A549 (cell line): ENCODE results near the gene PFN3. TPM values are rescaled to one million over a fixed set of nuclear protein-coding genes. Genes with fewer than 3 reads are reported as not detected.

Experiments
- ATAC-seq, 2 experiments: fragments of 200-7000 bp in 1 of 2; fragments of >200 bp in 1 of 2; cut with Nextera tagmentation in 1 of 2; cut with Tn5 transposase in 1 of 2; 3 replicates each; pipeline versions ENCODE4 v1.8.0 to v1.9.1; 2018 to 2020; ENCODE audit warnings: mild to moderate bottlenecking in 1 of 2, moderate library complexity in 1 of 2
- CTCF ChIA-PET: fragments of 300-600 bp; sonication (Branson Sonifier 250); formaldehyde crosslinking; extraction: SDS; loops from one replicate; lab custom pipeline; 2021; ENCODE audit warnings: antibody characterized with exemption, inconsistent platforms; lab: Yijun Ruan, JAX
- POLR2A ChIA-PET: fragments of 350-600 bp; formaldehyde crosslinking; extraction: SDS; loops from one replicate; lab custom pipeline; 2021; ENCODE audit warnings: antibody characterized with exemption, inconsistent platforms; lab: Yijun Ruan, JAX
- DNase-seq, 2 experiments: peaks; one replicate each; pipeline versions ENCODE4 v3.0.0 to v3.0.0-alpha.2; 2011 to 2016; ENCODE audit warnings: low read depth in 1 of 2, low spot score in 1 of 2
- FAIRE-seq: peaks from 2 replicates; lab custom pipeline; 2011; peaks lifted over from hg19 to GRCh38; lab: Jason Lieb, UNC
- H3K27ac ChIP-seq, 2 experiments: fragments of >200 bp; sonication (Bioruptor Twin); formaldehyde crosslinking; 3 replicates each; pipeline ENCODE4 v1.5.1; 2016 to 2017
- H3K4me1 ChIP-seq: fragments of >200 bp; sonication (Bioruptor Twin); formaldehyde crosslinking; 3 replicates; pipeline ENCODE4 v1.6.1; 2016
- H3K4me2 ChIP-seq: fragments of >200 bp; sonication (Bioruptor Twin); formaldehyde crosslinking; 3 replicates; pipeline ENCODE4 v1.6.1; 2016
- H3K4me3 ChIP-seq: fragments of >200 bp; sonication (Bioruptor Twin); formaldehyde crosslinking; 3 replicates; pipeline ENCODE4 v1.5.1; 2016
- H3K9me3 ChIP-seq: fragments of >200 bp; sonication (Bioruptor Twin); formaldehyde crosslinking; 3 replicates; pipeline ENCODE4 v1.6.1; 2016
- BHLHE40 ChIP-seq: IDR thresholded peaks from 2 replicates; pipeline ENCODE4 v1.6.1; 2012; ENCODE audit warnings: low read depth, low read length, inconsistent platforms
- CTCF ChIP-seq: fragments of >200 bp; sonication (Bioruptor Twin); formaldehyde crosslinking; IDR thresholded peaks from 3 replicates; pipeline ENCODE4 v1.5.1; 2016
- E2F6 ChIP-seq: IDR thresholded peaks from 2 replicates; pipeline ENCODE4 v1.6.1; 2012; ENCODE audit warnings: low read depth, borderline replicate concordance
- ESRRA ChIP-seq: fragments of 150-350 bp; IDR thresholded peaks from 2 replicates; pipeline ENCODE4 v1.6.1; 2014; ENCODE audit warnings: mild to moderate bottlenecking, low read length, borderline replicate concordance
- FOSB ChIP-seq: fragments of 250-450 bp; sonication (Bioruptor Pico); IDR thresholded peaks from 2 replicates; pipeline ENCODE4 v1.5.0; 2020; ENCODE audit warnings: mild to moderate bottlenecking, moderate library complexity
- GATA3 ChIP-seq: IDR thresholded peaks from 2 replicates; pipeline ENCODE4 v1.6.1; 2012; ENCODE audit warnings: borderline replicate concordance
- HDAC2 ChIP-seq: fragments of 200-600 bp; sonication (generic); IDR thresholded peaks from 2 replicates; pipeline ENCODE4 v1.6.1; 2016
- HOXA7 ChIP-seq: fragments of 250-450 bp; sonication (Bioruptor Pico); IDR thresholded peaks from 2 replicates; pipeline ENCODE4 v1.5.0; 2020; ENCODE audit warnings: mild to moderate bottlenecking, moderate library complexity
- HOXB13 ChIP-seq: fragments of 250-450 bp; sonication (Bioruptor Pico); IDR thresholded peaks from 2 replicates; pipeline ENCODE4 v1.5.0; 2020; ENCODE audit warnings: low read depth, mild to moderate bottlenecking, moderate library complexity
- JUN ChIP-seq, 2 experiments: fragments of >200 bp; sonication (Bioruptor Twin); formaldehyde crosslinking; IDR thresholded peaks; 2 replicates in 1 of 2; 3 replicates in 1 of 2; pipeline ENCODE4 v1.6.1; 2016 to 2017
- KDM5A ChIP-seq: fragments of 200-600 bp; sonication (generic); IDR thresholded peaks from 2 replicates; pipeline ENCODE4 v1.6.1; 2016; ENCODE audit warnings: antibody characterized with exemption, mild to moderate bottlenecking
- MAX ChIP-seq: IDR thresholded peaks from 2 replicates; pipeline ENCODE4 v1.6.1; 2012
- NFE2L2 ChIP-seq: fragments of 150-350 bp; conservative IDR thresholded peaks from 2 replicates; pipeline ENCODE4 v1.6.1; 2014; ENCODE audit warnings: low read length
- NPAS2 ChIP-seq: fragments of 250-450 bp; sonication (Bioruptor Pico); IDR thresholded peaks from 2 replicates; pipeline ENCODE4 v1.8.0; 2022; ENCODE audit warnings: mild to moderate bottlenecking, moderate library complexity, borderline replicate concordance
- PHF8 ChIP-seq: fragments of 200-600 bp; sonication (generic); IDR thresholded peaks from 2 replicates; pipeline ENCODE4 v1.6.1; 2016; ENCODE audit warnings: low read depth, mild to moderate bottlenecking, antibody characterized with exemption, moderate library complexity, borderline replicate concordance
- POLR2A ChIP-seq: IDR thresholded peaks from 2 replicates; pipeline ENCODE4 v1.6.1; 2012; ENCODE audit warnings: mild to moderate bottlenecking, low read length
- RAD21 ChIP-seq, 2 experiments: fragments of >200 bp in 1 of 2; sonication (Bioruptor Twin) in 1 of 2; formaldehyde crosslinking in 1 of 2; IDR thresholded peaks in 1 of 2; conservative IDR thresholded peaks in 1 of 2; 2 replicates in 1 of 2; 3 replicates in 1 of 2; pipeline ENCODE4 v1.6.1; 2012 to 2018; ENCODE audit warnings: inconsistent platforms in 1 of 2
- RCOR1 ChIP-seq: fragments of 150-350 bp; IDR thresholded peaks from 2 replicates; pipeline ENCODE4 v1.6.1; 2014; ENCODE audit warnings: antibody characterized with exemption, low read length, low read depth
- RFX5 ChIP-seq: fragments of 450-650 bp; IDR thresholded peaks from 2 replicates; pipeline ENCODE4 v1.7.1; 2014; ENCODE audit warnings: antibody characterized with exemption, mild to moderate bottlenecking, moderate library complexity
- RNF2 ChIP-seq: fragments of 200-600 bp; sonication (generic); IDR thresholded peaks from 2 replicates; pipeline ENCODE4 v1.6.1; 2016; ENCODE audit warnings: low read depth, mild to moderate bottlenecking, antibody characterized with exemption, moderate library complexity, borderline replicate concordance
- SMC3 ChIP-seq: fragments of >200 bp; sonication (Bioruptor Twin); formaldehyde crosslinking; IDR thresholded peaks from 3 replicates; pipeline ENCODE4 v1.6.1; 2018; ENCODE audit warnings: inconsistent platforms
- SREBF2 ChIP-seq: fragments of 450-650 bp; IDR thresholded peaks from 2 replicates; pipeline ENCODE4 v1.6.1; 2014; ENCODE audit warnings: mild to moderate bottlenecking, moderate library complexity
- TP53 ChIP-seq: fragments of 250-450 bp; sonication (Bioruptor Pico); IDR thresholded peaks from 2 replicates; pipeline ENCODE4 v1.5.0; 2021; ENCODE audit warnings: mild to moderate bottlenecking, moderate library complexity
- ZC3H11A ChIP-seq: fragments of 450-650 bp; IDR thresholded peaks from 2 replicates; pipeline ENCODE4 v1.6.1; 2014; ENCODE audit warnings: antibody characterized with exemption, mild to moderate bottlenecking
- ZFP36 ChIP-seq: fragments of 450-650 bp; IDR thresholded peaks from 2 replicates; pipeline ENCODE4 v1.6.1; 2014; ENCODE audit warnings: borderline replicate concordance; ENCODE audit not compliant: partially characterized antibody
- ZNF302 ChIP-seq: fragments of 250-450 bp; sonication (Bioruptor Pico); IDR thresholded peaks from 2 replicates; pipeline ENCODE4 v1.9.0; 2021; ENCODE audit warnings: inconsistent platforms, mild to moderate bottlenecking, moderate library complexity
- ZSCAN20 ChIP-seq: fragments of 250-450 bp; sonication (Bioruptor Pico); IDR thresholded peaks from 2 replicates; pipeline ENCODE4 v1.8.0; 2022; ENCODE audit warnings: mild to moderate bottlenecking, moderate library complexity
- WGBS: methylation state at CpG from one replicate; pipeline ENCODE4 v1.1.6; 2017; ENCODE audit errors: missing lambda C conversion rate; 5-methylcytosine and 5-hydroxymethylcytosine counted together
- polyA plus RNA-seq, 4 experiments: library from polyadenylated mRNA; depleted of rRNA in 3 of 4; stranded (reverse); fragments of >200 nt; fragmentation: RNase III in 1 of 4; extraction: RNeasy Plus Mini Kit Qiagen cat#74134 plus additional on column Dnase treatment in 1 of 4; gene quantifications; 2 replicates in 3 of 4; 3 replicates in 1 of 4; pipeline ENCODE4 v1.2.3, GENCODE V29; 2011 to 2017
- TF ChIP-seq, protein P1 (sequence below): IDR thresholded peaks from 2 replicates; pipeline ENCODE4 v1.6.1; 2012
- TF ChIP-seq, protein P2 (sequence below): fragments of 250-450 bp; sonication (Bioruptor Pico); IDR thresholded peaks from 2 replicates; pipeline ENCODE4 v1.5.0; 2020; ENCODE audit warnings: low read depth, mild to moderate bottlenecking, moderate library complexity
- TF ChIP-seq, protein P3 (sequence below): fragments of 450-650 bp; IDR thresholded peaks from 2 replicates; pipeline ENCODE4 v1.6.1; 2014; ENCODE audit warnings: antibody characterized with exemption

PFN3 gene
- polyA plus RNA-seq, 2 of the 4 experiments (the other 2 are of a cell fraction): not detected

GRCh38 chr5:177370488-177371119 is 29.9 kb downstream of the PFN3 start (continued):
- TF ChIP-seq E2F6 (peak; percentile 77; the same call in 1 of the 2 replicates), HOXA7 (CRISPR knock-in tag) (no peak), ZNF302 (CRISPR knock-in tag) (no peak), RFX5 (no peak), NFE2L2 (no peak), JUN (IDR thresholded peaks at IDR 0.05) (0 out of 5 replicates have a peak, but pooled peaks of 1 of the 2 experiments have one; percentile 20), HOXB13 (CRISPR knock-in tag) (no peak), RAD21 (conservative IDR thresholded peaks at IDR 0.05 in 1 of 2, IDR thresholded peaks at IDR 0.05 in 1 of 2) (peak; percentile 58 to 68), SMC3 (peak; percentile 61), CTCF (peak; percentile 51), HDAC2 (no peak), SREBF2 (no peak), NPAS2 (CRISPR knock-in tag) (no peak), RNF2 (no peak), TP53 (no peak), ESRRA (no peak), MAX (peak; percentile 89), ZFP36 (no peak), KDM5A (no peak), RCOR1 (no peak)
- TF ChIP-seq, protein P1, sequence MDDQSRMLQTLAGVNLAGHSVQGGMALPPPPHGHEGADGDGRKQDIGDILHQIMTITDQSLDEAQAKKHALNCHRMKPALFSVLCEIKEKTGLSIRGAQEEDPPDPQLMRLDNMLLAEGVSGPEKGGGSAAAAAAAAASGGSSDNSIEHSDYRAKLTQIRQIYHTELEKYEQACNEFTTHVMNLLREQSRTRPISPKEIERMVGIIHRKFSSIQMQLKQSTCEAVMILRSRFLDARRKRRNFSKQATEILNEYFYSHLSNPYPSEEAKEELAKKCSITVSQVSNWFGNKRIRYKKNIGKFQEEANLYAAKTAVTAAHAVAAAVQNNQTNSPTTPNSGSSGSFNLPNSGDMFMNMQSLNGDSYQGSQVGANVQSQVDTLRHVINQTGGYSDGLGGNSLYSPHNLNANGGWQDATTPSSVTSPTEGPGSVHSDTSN: no peak

- ATAC-seq (no peak), DNase-seq (no peak), FAIRE-seq (no peak)
- WGBS: 45% methylated on average over 11 of the region's 11 CpGs
- Histone ChIP-seq H3K27ac (peak overlapping the region in 1 of 2 experiments; percentile 89; a peak in 2 of 6 replicates), H3K9me3 (no peaks in the 10 kb centered on the region), H3K4me2 (peak overlapping the region; percentile 100; the same call in 2 of the 3 replicates), H3K4me1 (peaks cover 17% of the 10 kb centered on the region; the same call in 2 of the 3 replicates), H3K4me3 (no peak overlapping the region)
- ChIA-PET POLR2A (interaction anchor here (0.6 to 1.5 kb wide), 5 partner anchors 9 to 128 kb away, joined by 3 to 12 read pairs (median 4); partner anchors contain the start of gene LMAN2), CTCF (interaction anchor here (0.6 to 33.9 kb wide), 27 partner anchors 9 to 256 kb away, joined by 3 to 1107 read pairs (median 5); partner anchors contain the start of genes F12, GRK6, LMAN2 and PFN3)
- TF ChIP-seq RFX5 (no peak), SMC3 (no peak), CTCF (no peak), ZC3H11A (no peak), GATA3 (no peak), BHLHE40 (no peak), NFE2L2 (no peak), POLR2A (no peak), FOSB (CRISPR knock-in tag) (no peak), PHF8 (no peak), ZSCAN20 (CRISPR knock-in tag) (no peak), ESRRA (no peak)
- TF ChIP-seq, protein P2, sequence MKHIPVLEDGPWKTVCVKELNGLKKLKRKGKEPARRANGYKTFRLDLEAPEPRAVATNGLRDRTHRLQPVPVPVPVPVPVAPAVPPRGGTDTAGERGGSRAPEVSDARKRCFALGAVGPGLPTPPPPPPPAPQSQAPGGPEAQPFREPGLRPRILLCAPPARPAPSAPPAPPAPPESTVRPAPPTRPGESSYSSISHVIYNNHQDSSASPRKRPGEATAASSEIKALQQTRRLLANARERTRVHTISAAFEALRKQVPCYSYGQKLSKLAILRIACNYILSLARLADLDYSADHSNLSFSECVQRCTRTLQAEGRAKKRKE: no peak
- TF ChIP-seq, protein P3, sequence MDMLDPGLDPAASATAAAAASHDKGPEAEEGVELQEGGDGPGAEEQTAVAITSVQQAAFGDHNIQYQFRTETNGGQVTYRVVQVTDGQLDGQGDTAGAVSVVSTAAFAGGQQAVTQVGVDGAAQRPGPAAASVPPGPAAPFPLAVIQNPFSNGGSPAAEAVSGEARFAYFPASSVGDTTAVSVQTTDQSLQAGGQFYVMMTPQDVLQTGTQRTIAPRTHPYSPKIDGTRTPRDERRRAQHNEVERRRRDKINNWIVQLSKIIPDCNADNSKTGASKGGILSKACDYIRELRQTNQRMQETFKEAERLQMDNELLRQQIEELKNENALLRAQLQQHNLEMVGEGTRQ: no peak
Observed at GRCh38 chr5:177369645-177370440, 30.6 kb downstream of the PFN3 start.
